ENCODE results near the gene JAML. TPM values are rescaled to one million over a fixed set of nuclear protein-coding genes. Genes with fewer than 3 reads are reported as not detected.

Gene JAML
- total and polyA plus RNA-seq, 2 of the 4 experiments (the other 2 are of a cell fraction) = not detected

- no CpG with 5 or more reads among the region's 4 CpGs for WGBS, 2 experiments (ENCODE audit: extremely low coverage in 2 of 2, insufficient read length in 1 of 2)
- H3K56ac ChIP-seq (ENCODE audit: extremely low read depth, insufficient read depth, low read length) = no peak overlapping the region
- POLR2A ChIA-PET (ENCODE audit: unreplicated experiment) = no interaction called here
- no peak overlapping the region for H2BK20ac ChIP-seq (ENCODE audit: low read depth, low read length)
- H4K20me1 ChIP-seq (ENCODE audit: insufficient read depth, low read length) = no peaks in the 10 kb centered on the region
- H3K79me1 ChIP-seq (ENCODE audit: low read depth in 1 of 2, low read length in 2 of 2) = no peaks in the 10 kb centered on the region
- peaks cover 5% of the 10 kb centered on the region; the same call in 1 of the 2 replicates for H3K4me1 ChIP-seq (ENCODE audit: control insufficient read depth, insufficient read depth, low read length)
- no peak overlapping the region for H4K8ac ChIP-seq (ENCODE audit: low read depth in 2 of 2, low read length in 2 of 2)
- no peak for DNase-seq
- TF ChIP-seq RAD21 (IDR thresholded peaks at IDR 0.05; ENCODE audit: low read length) (no peak), RCOR1 (IDR thresholded peaks at IDR 0.05; ENCODE audit: insufficient replicate concordance, low read length) (no peak), MAFK (IDR thresholded peaks at IDR 0.05; ENCODE audit: low read depth, low read length) (no peak), POLR2A (IDR thresholded peaks at IDR 0.05; ENCODE audit: low read depth, low read length) (no peak)
- H3K4ac ChIP-seq (ENCODE audit: low read depth, low read length) = no peak overlapping the region
- H3K27ac ChIP-seq (ENCODE audit: insufficient read depth, low read length) = no peak overlapping the region
- BruUV-seq (replicated peaks) = no TSS peak
- intact Hi-C loops (cut with micrococcal nuclease) (no loop called here), in situ Hi-C loops (cut with MboI; ENCODE audit: low sequenced_read_pairs) (no loop called here), dilution Hi-C loops (cut with HindIII; ENCODE audit: low sequenced_read_pairs, unreplicated experiment) (no loop called here)
- no peak overlapping the region for H2AFZ ChIP-seq (replicated peaks; ENCODE audit: low read length, poor library complexity)
- H2BK120ac ChIP-seq (ENCODE audit: low read depth, low read length) = no peak overlapping the region
- H3K9me3 ChIP-seq (ENCODE audit: control insufficient read depth, insufficient read depth, low read length) = no peaks in the 10 kb centered on the region
- no peak overlapping the region for H2AK9ac ChIP-seq (replicated peaks; ENCODE audit: low read depth, low read length, poor library complexity)
- no peak overlapping the region for H2AK5ac ChIP-seq (ENCODE audit: low read depth, low read length)
- no peak for ATAC-seq (ENCODE audit: low read depth)
- peaks cover 10% of the 10 kb centered on the region for H3K27me3 ChIP-seq (ENCODE audit: control insufficient read depth, insufficient read depth, low read length)
- no peaks in the 10 kb centered on the region for H3K36me3 ChIP-seq (ENCODE audit: control insufficient read depth, insufficient read depth, low read length)
- no peak overlapping the region for H4K5ac ChIP-seq (ENCODE audit: low read depth, low read length)
- H4K91ac ChIP-seq (ENCODE audit: insufficient read depth, low read depth, low read length) = no peak overlapping the region
- no peak overlapping the region for H3K4me3 ChIP-seq (ENCODE audit: insufficient read depth, low read depth, low read length)
- CTCF ChIA-PET = interaction anchor here (1.2 kb wide), 1 partner anchor 22 kb away, joined by 3 read pairs; no protein-coding TSS in a partner anchor
- H3K23ac ChIP-seq (ENCODE audit: low read depth, low read length) = no peak overlapping the region
- no peaks in the 10 kb centered on the region for H3K9me1 ChIP-seq (ENCODE audit: insufficient read depth, low read length)
- no peak overlapping the region for H3K9ac ChIP-seq (ENCODE audit: low read depth, low read length)
- no peak overlapping the region for H3K14ac ChIP-seq (replicated peaks; ENCODE audit: low read depth, low read length)
- H3K18ac ChIP-seq (ENCODE audit: low read depth, low read length) = no peak overlapping the region
- no peak overlapping the region for H2BK15ac ChIP-seq (ENCODE audit: low read depth, low read length)
- H2BK5ac ChIP-seq (ENCODE audit: low read depth, low read length, poor library complexity, severe bottlenecking) = no peak overlapping the region
- H3K4me2 ChIP-seq (ENCODE audit: low read depth, low read length) = no peak overlapping the region
Observed at GRCh38 chr11:118176778-118177134, 48.1 kb downstream of the JAML start.
